Mesenchymal stem cell (in vitro differentiated cells and primary cell): Measurements from ENCODE around the gene SLC29A2.
"Not testable (repeated sequence)": the region's sequence is repeated elsewhere in the genome, so short reads cannot be mapped to it uniquely, and the experiment has no call there.

Source experiments
- DNase-seq: peaks from one replicate; pipeline ENCODE4 v3.0.0-alpha.2; 2013
- H2AFZ ChIP-seq: one replicate; pipeline ENCODE4 v1.6.1; 2013; ENCODE audit warnings: low read depth, mild to moderate bottlenecking, control low read depth, inconsistent platforms, low read length, moderate library complexity
- H2AK5ac ChIP-seq: 2 replicates; pipeline ENCODE4 v1.6.1; 2013; ENCODE audit warnings: low read length, moderate library complexity, mild to moderate bottlenecking, inconsistent platforms; ENCODE audit not compliant: severe bottlenecking
- H2BK120ac ChIP-seq: one replicate; pipeline ENCODE4 v1.6.1; 2013; ENCODE audit warnings: low read depth, mild to moderate bottlenecking, inconsistent platforms, low read length, moderate library complexity
- H2BK12ac ChIP-seq, 2 experiments: one replicate each; pipeline ENCODE4 v1.6.1; 2013; ENCODE audit warnings: inconsistent platforms in 2 of 2, low read length in 2 of 2, mild to moderate bottlenecking in 2 of 2, moderate library complexity in 2 of 2, control low read depth in 1 of 2
- H2BK15ac ChIP-seq: one replicate; pipeline ENCODE4 v1.6.1; 2013; ENCODE audit warnings: mild to moderate bottlenecking, low read depth, inconsistent platforms; ENCODE audit not compliant: poor library complexity, severe bottlenecking
- H2BK5ac ChIP-seq: 2 replicates; pipeline ENCODE4 v1.6.1; 2013; ENCODE audit warnings: low read depth, mild to moderate bottlenecking, low read length, control low read depth, inconsistent platforms; ENCODE audit not compliant: poor library complexity, severe bottlenecking
- H3K14ac ChIP-seq, 2 experiments: one replicate each; pipeline ENCODE4 v1.6.1; 2013; ENCODE audit warnings: inconsistent platforms in 2 of 2, low read length in 2 of 2, control low read depth in 1 of 2, mild to moderate bottlenecking in 1 of 2, moderate library complexity in 1 of 2
- H3K18ac ChIP-seq, 2 experiments: one replicate each; pipeline ENCODE4 v1.6.1; 2013; ENCODE audit warnings: inconsistent platforms in 2 of 2, low read length in 2 of 2, control low read depth in 1 of 2, low read depth in 1 of 2, mild to moderate bottlenecking in 1 of 2
- H3K23ac ChIP-seq, 2 experiments: one replicate each; pipeline ENCODE4 v1.6.1; 2013; ENCODE audit warnings: inconsistent platforms in 2 of 2, low read length in 2 of 2, mild to moderate bottlenecking in 2 of 2, moderate library complexity in 2 of 2, control low read depth in 1 of 2
- H3K27ac ChIP-seq: 2 replicates; pipeline ENCODE4 v1.5.1; 2013; ENCODE audit warnings: mild to moderate bottlenecking, moderate library complexity, low read length, control low read depth, inconsistent platforms; ENCODE audit not compliant: poor library complexity, severe bottlenecking
- H3K27me3 ChIP-seq, 2 experiments: 2 replicates each; pipeline versions ENCODE4 v1.6.1 to v1.7.0; 2013; ENCODE audit warnings: low read length in 2 of 2, mild to moderate bottlenecking in 2 of 2, moderate library complexity in 2 of 2, control low read depth in 1 of 2, inconsistent platforms in 1 of 2; ENCODE audit not compliant: control insufficient read depth in 1 of 2, insufficient read depth in 1 of 2
- H3K36me3 ChIP-seq, 2 experiments: 2 replicates each; pipeline versions ENCODE4 v1.6.1 to v1.7.0; 2013; ENCODE audit warnings: low read length in 2 of 2, control low read depth in 1 of 2, inconsistent platforms in 1 of 2, low read depth in 1 of 2, mild to moderate bottlenecking in 1 of 2; ENCODE audit not compliant: insufficient read depth in 2 of 2, control insufficient read depth in 1 of 2
- H3K4ac ChIP-seq, 2 experiments: one replicate each; pipeline ENCODE4 v1.6.1; 2013; ENCODE audit warnings: inconsistent platforms in 2 of 2, low read length in 2 of 2, mild to moderate bottlenecking in 2 of 2, moderate library complexity in 2 of 2, control low read depth in 1 of 2, low read depth in 1 of 2
- H3K4me1 ChIP-seq: 2 replicates; pipeline ENCODE4 v1.6.1; 2013; ENCODE audit warnings: low read depth, low read length, control low read depth; ENCODE audit not compliant: control insufficient read depth, insufficient read depth
- H3K4me2 ChIP-seq: 2 replicates; pipeline ENCODE4 v1.6.1; 2013; ENCODE audit warnings: low read length, mild to moderate bottlenecking, inconsistent platforms; ENCODE audit not compliant: poor library complexity, severe bottlenecking
- H3K4me3 ChIP-seq, 2 experiments: 2 replicates each; pipeline versions ENCODE4 v1.5.1 to v1.7.0; 2013; ENCODE audit warnings: low read length in 2 of 2, mild to moderate bottlenecking in 2 of 2, control low read depth in 1 of 2, low read depth in 1 of 2; ENCODE audit not compliant: insufficient read depth in 1 of 2
- H3K79me1 ChIP-seq: replicated peaks from 2 replicates; pipeline ENCODE4 v1.6.1; 2013; ENCODE audit warnings: mild to moderate bottlenecking, control low read depth, low read length, inconsistent platforms; ENCODE audit not compliant: poor library complexity, severe bottlenecking
- H3K9ac ChIP-seq: 2 replicates; pipeline ENCODE4 v1.7.0; 2013; ENCODE audit warnings: mild to moderate bottlenecking, low read length, moderate library complexity
- H3K9me3 ChIP-seq: 2 replicates; pipeline ENCODE4 v1.7.0; 2013; ENCODE audit warnings: mild to moderate bottlenecking, low read length; ENCODE audit not compliant: control insufficient read depth
- H4K8ac ChIP-seq: one replicate; pipeline ENCODE4 v1.6.1; 2013; ENCODE audit warnings: inconsistent platforms, mild to moderate bottlenecking, low read length, moderate library complexity
- H4K91ac ChIP-seq: one replicate; pipeline ENCODE4 v1.6.1; 2013; ENCODE audit warnings: mild to moderate bottlenecking, low read length, inconsistent platforms
- WGBS: methylation state at CpG from one replicate; pipeline ENCODE4 v1.1.7; 2013; ENCODE audit warnings: mixed read lengths; 5-methylcytosine and 5-hydroxymethylcytosine counted together

SLC29A2 gene

DNA sequence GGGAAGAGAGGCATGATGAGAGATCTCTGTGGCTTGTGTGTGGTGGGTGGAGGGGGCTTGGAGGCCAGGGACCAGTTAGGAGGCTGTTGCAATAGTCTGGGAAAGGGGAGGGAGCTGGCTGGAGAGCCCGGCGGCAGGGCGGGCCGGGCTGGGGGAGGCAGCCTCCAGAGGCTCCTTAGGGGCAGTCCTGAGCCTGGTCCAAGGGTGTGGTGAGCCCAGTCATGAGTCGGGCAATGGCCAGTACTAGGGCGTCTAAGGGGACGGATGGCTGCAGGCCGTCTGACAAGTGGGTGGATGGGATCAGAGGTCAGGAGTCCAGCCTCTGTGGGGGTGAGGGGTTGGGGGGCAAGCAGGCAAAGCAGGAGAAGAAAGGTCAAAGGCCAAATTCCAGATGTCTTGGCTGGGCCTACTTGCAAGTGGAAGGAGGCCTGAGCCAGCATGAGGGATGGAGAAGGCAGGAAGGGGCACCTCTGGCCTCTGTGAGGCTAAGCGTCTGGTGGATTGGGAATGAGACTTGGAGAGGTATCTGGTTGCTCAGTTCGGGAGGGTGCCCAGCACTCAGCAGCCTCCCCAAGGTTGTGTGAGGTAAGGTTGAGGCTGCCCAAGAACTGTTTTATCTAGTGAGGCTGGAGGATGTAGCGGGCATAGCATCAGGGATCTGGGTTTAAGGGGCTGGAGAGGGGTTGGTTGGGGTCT is 48.7 kb downstream of the SLC29A2 start:
- 67% methylated on average over 11 of the region's 11 CpGs for WGBS
- Histone ChIP-seq H3K79me1 (no peaks in the 10 kb centered on the region), H2BK15ac (peak overlapping the region; percentile 28), H3K23ac (no peak overlapping the region), H3K27ac (no peak overlapping the region), H3K9me3 (no peaks in the 10 kb centered on the region), H2BK120ac (no peak overlapping the region), H3K4me1 (peaks cover 43% of the 10 kb centered on the region), H3K18ac (no peak overlapping the region), H2BK5ac (no peak overlapping the region), H4K91ac (peak overlapping the region; percentile 74), H2AK5ac (peak overlapping the region; percentile 45), H2AFZ (no peak overlapping the region), H4K8ac (no peak overlapping the region), H3K27me3 (no peaks in the 10 kb centered on the region), H3K4ac (peak overlapping the region in 1 of 2 experiments; percentile 18), H3K4me2 (no peak overlapping the region), H3K14ac (no peak overlapping the region), H3K4me3 (peak overlapping the region in 1 of 2 experiments; percentile 19), H3K36me3 (peaks cover 0 to 2% of the 10 kb centered on the region in 2 experiments), H3K9ac (peak overlapping the region; percentile 72), H2BK12ac (peak overlapping the region; percentile 9 to 59)
- no peak for DNase-seq

DNA sequence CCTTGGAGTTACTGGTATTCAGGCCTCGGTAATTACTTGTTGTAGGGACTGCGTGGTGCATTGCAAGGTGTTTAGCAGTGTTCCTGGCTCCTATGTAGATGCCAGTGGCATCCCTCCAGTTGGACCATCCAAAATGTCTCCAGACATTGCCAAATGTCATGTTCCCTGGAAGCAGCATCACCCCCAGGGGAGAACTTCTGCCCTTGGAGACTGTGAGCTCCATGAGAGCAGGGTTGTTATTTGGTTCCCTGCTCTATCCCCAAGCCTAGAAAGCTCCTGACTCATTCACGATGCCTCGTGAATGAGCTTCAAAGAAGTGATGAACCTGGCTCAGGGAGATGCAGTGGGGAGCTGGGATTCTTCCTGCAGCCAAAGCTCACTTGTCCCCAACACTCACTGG is 50.0 kb downstream of the SLC29A2 start:
- Histone ChIP-seq H3K27ac (no peak overlapping the region), H2BK15ac (no peak overlapping the region), H3K4me3 (no peak overlapping the region), H3K9me3 (no peaks in the 10 kb centered on the region), H4K91ac (no peak overlapping the region), H3K14ac (no peak overlapping the region), H2BK120ac (no peak overlapping the region), H3K36me3 (peaks cover 0 to 2% of the 10 kb centered on the region in 2 experiments), H4K8ac (no peak overlapping the region), H3K4me2 (no peak overlapping the region), H3K23ac (no peak overlapping the region), H2AFZ (no peak overlapping the region), H2BK5ac (no peak overlapping the region), H3K79me1 (peaks cover under 1% of the 10 kb centered on the region), H2BK12ac (peak overlapping the region in 1 of 2 experiments; percentile 37), H3K18ac (no peak overlapping the region), H3K9ac (no peak overlapping the region), H3K27me3 (no peaks in the 10 kb centered on the region), H2AK5ac (no peak overlapping the region), H3K4ac (no peak overlapping the region), H3K4me1 (peaks cover 43% of the 10 kb centered on the region)
- WGBS = 89% methylated on average over 4 of the region's 4 CpGs
- DNase-seq = no peak

DNA sequence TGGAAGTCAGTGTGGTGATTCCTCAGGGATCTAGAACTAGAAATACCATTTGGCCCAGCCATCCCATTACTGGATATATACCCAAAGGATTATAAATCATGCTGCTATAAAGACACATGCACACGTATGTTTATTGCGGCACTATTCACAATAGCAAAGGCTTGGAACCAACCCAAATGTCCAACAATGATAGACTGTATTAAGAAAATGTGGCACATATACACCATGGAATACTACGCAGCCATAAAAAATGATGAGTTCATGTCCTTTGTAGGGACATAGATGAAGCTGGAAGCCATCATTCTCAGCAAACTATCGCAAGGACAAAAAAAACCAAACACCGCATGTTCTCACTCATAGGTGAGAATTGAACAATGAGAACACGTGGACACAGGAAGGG is 50.8 kb downstream of the SLC29A2 start:
- not testable (repeated sequence) for H3K4me2 ChIP-seq, H3K23ac ChIP-seq, H3K27me3 ChIP-seq, H3K9ac ChIP-seq, H2BK15ac ChIP-seq, H3K18ac ChIP-seq, H2BK5ac ChIP-seq, DNase-seq, H4K8ac ChIP-seq, H3K36me3 ChIP-seq, H2BK120ac ChIP-seq, H4K91ac ChIP-seq, H2AK5ac ChIP-seq, H2BK12ac ChIP-seq, H3K9me3 ChIP-seq, H3K27ac ChIP-seq, H3K4ac ChIP-seq, H2AFZ ChIP-seq, H3K4me3 ChIP-seq, H3K14ac ChIP-seq, H3K79me1 ChIP-seq
- 98% methylated on average over 4 of the region's 6 CpGs for WGBS
- H3K4me1 ChIP-seq = peaks cover 43% of the 10 kb centered on the region

DNA sequence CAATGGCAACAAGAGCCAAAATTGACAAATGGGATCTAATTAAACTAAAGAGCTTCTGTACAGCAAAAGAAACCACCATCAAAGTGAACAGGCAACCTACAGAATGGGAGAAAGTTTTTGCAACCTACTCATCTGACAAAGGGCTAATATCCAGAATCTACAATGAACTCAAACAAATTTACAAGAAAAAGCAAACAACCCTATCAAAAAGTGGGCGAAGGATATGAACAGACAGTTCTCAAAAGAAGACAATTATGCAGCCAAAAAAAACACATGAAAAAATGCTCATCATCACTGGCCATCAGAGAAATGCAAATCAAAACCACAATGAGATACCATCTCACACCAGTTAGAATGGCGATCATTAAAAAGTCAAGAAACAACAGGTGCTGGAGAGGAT is 51.3 kb downstream of the SLC29A2 start:
- not testable (repeated sequence) for H3K79me1 ChIP-seq, H3K9ac ChIP-seq, H3K18ac ChIP-seq, H2BK15ac ChIP-seq, H3K9me3 ChIP-seq, H4K91ac ChIP-seq, DNase-seq, H3K23ac ChIP-seq, H2BK12ac ChIP-seq, H2AFZ ChIP-seq, H2AK5ac ChIP-seq, H3K4me2 ChIP-seq, H3K27me3 ChIP-seq, H2BK5ac ChIP-seq, H3K14ac ChIP-seq, H2BK120ac ChIP-seq, H3K4me3 ChIP-seq, H3K4ac ChIP-seq, H4K8ac ChIP-seq, H3K27ac ChIP-seq
- WGBS = 100% methylated on average over 1 of the region's 2 CpGs
- Histone ChIP-seq H3K36me3 (peaks cover 6 to 10% of the 10 kb centered on the region in 2 experiments), H3K4me1 (peaks cover 42% of the 10 kb centered on the region)
